HTERT RPE-1 (cell line): ENCODE data around the gene FHL5.
"Not testable (repeated sequence)": the region's sequence is repeated elsewhere in the genome, so short reads cannot be mapped to it uniquely, and the experiment has no call there.

Experiments used
- in situ Hi-C: fragments of 300-500 bp; cut with MboI; formaldehyde crosslinking; loops from 4 replicates; pipeline ENCODE4 v1.14.3; 2020; ENCODE audit warnings: low sequenced_read_pairs

Gene FHL5

DNA sequence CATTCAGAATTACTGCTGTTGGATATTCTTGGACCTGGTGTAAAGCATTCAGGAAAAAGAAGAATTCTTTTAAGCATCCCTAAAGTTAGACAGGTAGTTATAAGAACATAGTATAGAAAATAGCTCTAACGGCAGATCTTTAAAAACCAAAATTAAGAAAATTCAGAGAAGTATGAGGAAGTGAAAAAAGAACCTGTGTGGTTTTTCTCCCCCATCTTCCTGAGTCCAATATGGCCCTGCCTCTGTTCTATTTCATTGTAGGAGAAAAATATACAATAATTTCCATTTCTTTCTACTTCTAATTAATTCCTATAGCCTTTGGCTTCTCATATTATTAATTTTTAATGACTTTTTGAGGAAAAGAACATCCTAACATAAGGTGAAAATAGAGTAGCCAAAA is 47.1 kb downstream of the FHL5 start:
- in situ Hi-C loops = no loop called here

DNA sequence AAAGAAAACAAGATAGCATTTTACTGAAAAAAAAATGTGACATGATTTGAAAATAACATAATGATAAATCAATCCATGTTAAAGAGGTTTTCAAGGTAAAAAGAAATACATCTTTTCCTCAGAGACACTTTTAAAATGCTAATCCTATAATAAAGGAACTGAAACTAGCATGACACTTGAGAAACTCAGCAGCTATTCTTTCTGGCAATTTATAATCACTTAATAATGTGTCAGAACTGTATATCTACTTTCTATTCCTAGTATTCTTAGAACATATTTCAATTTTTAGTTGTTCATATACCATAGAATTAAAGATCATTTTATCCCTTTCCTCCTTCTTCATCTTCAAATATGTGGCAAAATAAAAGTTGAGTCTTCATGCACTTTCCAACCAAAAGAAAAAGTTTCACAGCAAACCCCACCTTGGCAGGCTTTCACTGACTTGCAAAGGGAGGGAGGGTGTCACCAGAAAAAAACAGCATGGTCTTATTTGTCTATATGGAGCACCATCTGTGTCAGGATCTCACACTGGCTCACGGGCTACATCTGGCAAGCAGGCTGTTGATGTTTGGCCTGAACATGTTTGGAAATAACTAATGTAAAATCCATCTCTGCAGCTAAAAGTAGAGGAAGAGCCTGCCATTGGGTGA is 48.5 kb downstream of the FHL5 start:
- in situ Hi-C loops = no loop called here

DNA sequence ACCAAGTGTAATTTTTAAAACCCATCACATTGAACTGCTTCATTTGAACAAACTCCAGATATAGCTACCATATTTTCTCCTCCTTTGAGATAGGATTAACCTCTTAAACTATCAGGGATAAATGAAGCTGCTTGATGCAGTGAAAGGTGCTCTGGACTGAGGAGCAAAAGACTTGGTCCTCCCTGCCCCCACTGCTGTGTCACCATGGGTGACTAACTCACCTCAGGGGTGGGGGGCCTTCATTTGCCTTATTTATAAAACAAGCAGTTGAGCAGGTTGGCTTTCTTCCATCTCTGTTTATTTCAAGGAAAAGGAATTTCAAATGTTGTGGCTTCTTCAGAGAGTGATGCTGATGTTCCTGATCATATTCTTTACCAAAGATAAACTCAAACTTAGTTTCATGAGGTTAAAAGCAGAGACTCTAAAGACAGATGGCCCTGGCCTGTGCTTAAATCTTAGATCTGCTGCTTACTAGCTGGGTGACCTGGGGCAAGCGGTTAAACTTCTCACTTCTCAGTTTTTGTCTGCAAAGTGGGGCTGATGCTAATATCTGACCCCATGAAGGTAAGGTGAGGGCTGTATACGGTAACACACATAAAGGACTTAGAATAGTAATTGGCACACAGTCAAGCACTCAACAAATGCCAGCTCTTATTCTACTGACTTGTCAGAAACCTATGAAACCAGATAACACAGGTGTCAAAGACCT is 50.5 kb downstream of the FHL5 start:
- in situ Hi-C loops = no loop called here

- in situ Hi-C loops = no loop called here
Measured at GRCh38 chr6:96620851-96621250, 57.9 kb downstream of the FHL5 start.

DNA sequence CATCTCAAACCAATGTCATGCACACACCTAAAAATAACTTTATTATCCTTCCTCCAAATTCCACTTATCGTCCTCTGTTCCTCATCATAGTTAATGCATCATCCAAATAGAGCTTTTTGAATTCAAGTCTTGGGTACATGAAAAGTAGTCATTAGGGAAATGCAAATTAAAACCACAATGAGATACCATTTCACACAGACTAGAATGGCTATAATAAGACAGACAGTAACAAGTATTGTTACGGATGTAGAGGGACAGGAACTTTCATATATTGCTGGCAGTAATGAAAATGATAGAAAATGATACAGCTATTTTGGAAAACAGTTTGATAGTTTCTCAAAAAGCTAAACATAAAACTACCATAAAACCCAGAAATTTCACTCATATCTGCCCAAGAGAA is 59.1 kb downstream of the FHL5 start:
- in situ Hi-C loops = no loop called here

DNA sequence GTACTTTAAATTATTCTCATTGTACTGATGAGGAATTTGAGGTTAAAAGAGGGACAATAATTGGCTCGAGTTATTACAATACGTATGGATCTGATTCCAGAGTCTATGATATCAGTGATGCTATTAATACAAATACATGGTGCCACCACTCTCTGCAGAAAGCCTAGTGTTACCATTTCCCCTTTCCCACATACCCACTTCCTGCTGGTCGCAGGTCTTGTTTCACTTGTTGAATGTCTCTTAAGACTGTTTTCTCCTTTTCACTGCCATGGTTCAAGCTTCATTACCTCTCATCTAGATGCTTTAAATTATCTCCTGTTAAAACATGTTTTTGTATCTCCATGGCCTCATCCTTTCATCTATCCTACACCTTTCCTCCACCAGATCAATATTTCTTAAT is 62.0 kb downstream of the FHL5 start:
- in situ Hi-C loops = no loop called here

GRCh38 chr6:96626759-96627364 is 63.9 kb downstream of the FHL5 start:
- in situ Hi-C loops = no loop called here

DNA sequence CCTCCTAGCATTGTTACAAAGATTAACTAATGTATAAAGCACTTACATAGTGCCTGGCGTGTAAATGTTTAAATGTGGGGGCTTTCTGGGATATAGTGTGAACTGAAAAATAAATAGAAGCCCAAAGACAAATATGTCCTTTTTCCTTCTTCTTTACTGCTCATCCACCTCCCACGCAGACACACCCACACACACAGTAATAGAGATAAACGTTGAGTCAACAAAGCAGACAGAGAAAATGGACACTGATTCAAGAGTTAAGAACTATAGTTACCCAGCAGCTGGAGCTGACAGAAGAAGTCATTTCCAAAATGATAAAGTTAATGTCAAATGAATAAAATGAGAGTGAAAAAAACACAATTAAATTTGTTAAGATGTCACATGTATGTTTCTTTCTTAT is 68.3 kb downstream of the FHL5 start:
- in situ Hi-C loops = no loop called here

GRCh38 chr6:96637979-96638378 is 75.1 kb downstream of the FHL5 start:
- in situ Hi-C loops = not testable (repeated sequence)

DNA sequence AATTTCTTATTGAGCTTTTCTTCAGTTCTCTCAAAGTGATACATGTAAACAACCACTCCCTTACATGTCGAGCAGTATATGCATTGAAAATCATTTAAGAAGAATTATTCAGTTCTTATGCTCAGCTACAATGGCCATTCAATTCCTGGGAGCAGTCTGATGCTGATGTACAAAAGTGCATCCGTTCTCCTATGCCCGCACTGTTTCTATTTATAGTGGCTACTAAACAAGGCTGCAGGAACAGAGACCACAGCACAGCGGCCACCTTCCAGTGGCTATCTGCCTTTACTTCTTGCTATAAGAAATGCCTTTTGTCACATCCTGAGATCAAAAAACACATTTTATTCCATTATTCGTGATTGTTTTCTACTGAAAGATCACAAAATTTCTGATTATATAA is 82.2 kb downstream of the FHL5 start:
- in situ Hi-C loops = no loop called here

DNA sequence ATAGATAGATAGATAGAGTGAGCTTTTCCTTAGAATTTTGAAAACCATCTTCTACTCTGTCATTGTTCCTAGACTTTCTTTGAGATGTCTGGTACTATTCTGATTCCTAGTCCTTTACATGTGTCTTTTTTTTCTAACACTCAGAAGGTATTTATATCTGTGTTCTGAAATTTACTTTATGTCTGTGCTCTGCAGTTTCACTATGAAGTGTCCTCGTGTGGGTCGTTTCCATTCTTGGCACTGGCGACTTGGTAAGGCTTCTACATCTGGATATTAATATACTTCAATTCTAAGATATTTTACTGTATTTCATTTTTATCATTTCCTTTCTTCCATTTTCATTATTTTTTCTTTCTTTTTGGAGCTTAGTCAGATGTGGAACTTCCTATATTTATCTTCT is 87.0 kb downstream of the FHL5 start:
- in situ Hi-C loops = no loop called here

- in situ Hi-C loops = no loop called here
Measured at GRCh38 chr6:96651816-96652215, 88.9 kb downstream of the FHL5 start.

DNA sequence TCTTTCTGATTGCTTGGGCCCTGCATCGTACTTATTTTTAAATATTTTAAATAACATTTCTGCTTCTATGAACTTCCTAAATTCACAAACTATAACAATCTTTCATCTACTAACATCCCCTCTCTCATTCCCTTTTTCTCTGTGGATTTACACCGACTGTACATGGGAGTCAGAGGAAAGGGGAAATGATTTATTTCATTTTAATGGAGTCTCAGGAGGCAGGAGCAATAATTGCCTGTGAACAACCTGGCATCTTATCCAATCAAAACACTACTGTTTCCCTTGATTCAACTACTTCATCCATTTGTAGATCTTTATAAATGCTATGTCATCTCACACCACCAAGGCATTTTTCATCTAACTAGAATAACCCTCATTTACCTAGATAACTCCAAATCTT is 89.6 kb downstream of the FHL5 start:
- in situ Hi-C loops = no loop called here

DNA sequence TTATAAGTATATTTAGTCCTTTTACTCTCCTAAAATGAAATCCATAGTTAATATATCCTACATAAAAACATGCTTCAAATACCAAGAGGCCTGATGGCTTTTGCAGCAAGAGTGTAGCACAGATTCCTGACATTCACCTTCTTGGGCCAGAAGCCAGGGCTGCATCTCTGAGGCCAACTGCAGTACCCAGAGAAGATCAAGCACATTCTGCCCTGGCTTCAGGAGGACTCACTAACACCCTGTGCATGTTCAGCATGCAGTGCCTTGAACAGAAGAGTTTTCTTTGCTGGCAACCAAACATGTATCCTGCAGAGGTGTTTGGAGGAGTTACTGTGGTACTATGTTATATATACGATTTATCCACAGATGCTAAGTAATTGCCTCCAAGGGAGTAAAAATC is 90.3 kb downstream of the FHL5 start:
- in situ Hi-C loops = no loop called here

DNA sequence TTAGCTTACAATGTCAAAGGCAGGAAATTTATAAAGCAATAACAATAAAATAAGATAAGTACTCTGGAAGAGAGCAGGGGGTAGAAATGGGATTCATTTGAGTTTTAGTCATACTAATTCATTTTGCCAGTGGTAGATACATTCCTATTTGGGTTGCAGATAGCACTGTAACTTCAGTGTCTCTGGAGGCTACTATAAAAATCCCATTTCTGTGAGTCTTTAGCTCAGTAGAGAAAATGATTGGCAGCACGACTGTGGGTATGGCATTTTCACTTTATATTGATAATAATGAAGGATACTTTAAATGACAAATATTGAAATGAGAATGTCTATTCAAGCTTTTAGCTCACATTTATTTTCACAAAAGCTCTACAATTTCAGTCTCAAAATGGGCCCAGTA is 93.6 kb downstream of the FHL5 start:
- in situ Hi-C loops = no loop called here

DNA sequence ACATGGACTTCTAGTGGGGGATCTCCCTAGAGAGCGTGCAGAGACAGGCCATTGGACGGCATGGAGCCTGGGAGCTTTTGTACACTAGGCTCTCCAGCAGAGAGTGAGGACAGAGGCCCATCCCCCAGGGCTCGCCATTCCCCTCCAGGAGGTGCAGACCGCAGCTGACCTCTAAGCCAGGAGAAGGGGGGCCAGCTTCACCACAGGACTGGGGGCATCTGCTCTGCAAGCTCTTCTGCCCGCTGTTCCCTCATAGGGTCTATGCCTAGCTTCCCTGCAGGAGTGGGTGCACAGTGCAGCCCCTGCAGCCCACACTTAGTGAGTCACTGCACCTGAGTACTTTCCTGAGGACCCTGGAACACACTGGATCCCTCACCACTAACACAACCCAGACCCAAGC is 94.4 kb downstream of the FHL5 start:
- in situ Hi-C loops = no loop called here

GRCh38 chr6:96659084-96659845 is 96.3 kb downstream of the FHL5 start:
- in situ Hi-C loops = no loop called here
